Keratinocyte (primary cell): Measurements from ENCODE around the gene MYB. TPM values are rescaled to one million over a fixed set of nuclear protein-coding genes. Genes with fewer than 3 reads are reported as not detected.
"Not testable (repeated sequence)": the region's sequence is repeated elsewhere in the genome, so short reads cannot be mapped to it uniquely, and the experiment has no call there.

Source experiments
- DNase-seq: peaks from one replicate; pipeline ENCODE4 v3.0.0-alpha.2; 2011; ENCODE audit warnings: low read depth, missing footprints, low spot score
- FAIRE-seq: peaks from 2 replicates; lab custom pipeline; 2011; peaks lifted over from hg19 to GRCh38; lab: Jason Lieb, UNC
- H2AFZ ChIP-seq: 2 replicates; pipeline ENCODE4 v1.6.0; 2012; ENCODE audit warnings: low read length, control low read depth, inconsistent platforms; ENCODE audit not compliant: control insufficient read depth
- H3K27ac ChIP-seq: 2 replicates; pipeline ENCODE4 v1.5.1; 2011; ENCODE audit warnings: low read length; ENCODE audit not compliant: control insufficient read depth, insufficient read depth
- H3K27me3 ChIP-seq: 3 replicates; pipeline ENCODE4 v1.6.0; 2011; ENCODE audit warnings: low read length; ENCODE audit not compliant: control insufficient read depth, insufficient read depth; ENCODE audit errors: extremely low read depth
- H3K36me3 ChIP-seq, 2 experiments: 2 replicates in 1 of 2; 3 replicates in 1 of 2; pipeline ENCODE4 v1.5.1; 2011; ENCODE audit warnings: low read length in 2 of 2, mild to moderate bottlenecking in 1 of 2; ENCODE audit not compliant: control insufficient read depth in 2 of 2, insufficient read depth in 2 of 2; ENCODE audit errors: extremely low read depth in 1 of 2
- H3K4me1 ChIP-seq: 3 replicates; pipeline ENCODE4 v1.5.1; 2011; ENCODE audit warnings: low read length; ENCODE audit not compliant: control insufficient read depth, insufficient read depth; ENCODE audit errors: extremely low read depth
- H3K4me2 ChIP-seq: 3 replicates; pipeline ENCODE4 v1.6.0; 2011; ENCODE audit warnings: low read depth, low read length; ENCODE audit not compliant: control insufficient read depth, insufficient read depth; ENCODE audit errors: extremely low read depth
- H3K4me3 ChIP-seq, 3 experiments: fragments of 200-600 bp in 1 of 3; sonication (generic) in 1 of 3; 2 replicates in 2 of 3; 3 replicates in 1 of 3; pipeline ENCODE4 v1.5.1; 2011 to 2016; ENCODE audit warnings: low read length in 3 of 3, mild to moderate bottlenecking in 3 of 3, control low read depth in 2 of 3, inconsistent platforms in 1 of 3, low read depth in 1 of 3, mixed read lengths in 1 of 3, mixed run types in 1 of 3, moderate library complexity in 1 of 3; ENCODE audit not compliant: control insufficient read depth in 2 of 3, insufficient read depth in 2 of 3; ENCODE audit errors: extremely low read depth in 1 of 3
- H3K79me2 ChIP-seq: 2 replicates; pipeline ENCODE4 v1.6.0; 2012; ENCODE audit warnings: low read length; ENCODE audit not compliant: control insufficient read depth, insufficient read depth
- H3K9ac ChIP-seq: 3 replicates; pipeline ENCODE4 v1.6.0; 2011; ENCODE audit warnings: low read length; ENCODE audit not compliant: control insufficient read depth, insufficient read depth; ENCODE audit errors: extremely low read depth
- H3K9me1 ChIP-seq: 3 replicates; pipeline ENCODE4 v1.6.0; 2011; ENCODE audit warnings: low read length; ENCODE audit not compliant: control insufficient read depth, insufficient read depth; ENCODE audit errors: extremely low read depth
- H3K9me3 ChIP-seq: 2 replicates; pipeline ENCODE4 v1.5.1; 2012; ENCODE audit warnings: low read depth, low read length; ENCODE audit not compliant: control insufficient read depth
- H4K20me1 ChIP-seq: 3 replicates; pipeline ENCODE4 v1.6.0; 2011; ENCODE audit warnings: low read length; ENCODE audit not compliant: control insufficient read depth, insufficient read depth; ENCODE audit errors: extremely low read depth
- EZH2 ChIP-seq: IDR thresholded peaks from one replicate; pipeline ENCODE4 v1.6.1; 2012; ENCODE audit warnings: inconsistent platforms, mild to moderate bottlenecking, low read length, moderate library complexity
- dilution Hi-C: fragments of 300-500 bp; cut with MboI; formaldehyde crosslinking; loops from one replicate; pipeline ENCODE4 v1.7.0; 2020; ENCODE audit warnings: low sequenced_read_pairs; ENCODE audit not compliant: extremely low pct_ligation_motif_present
- polyA plus RNA-seq, 5 experiments: library from polyadenylated mRNA; depleted of rRNA in 3 of 5; stranded (reverse) in 3 of 5; stranded (forward) in 1 of 5; unstranded in 1 of 5; fragments of >200 nt; gene quantifications; 1 replicate in 1 of 5; 2 replicates in 3 of 5; 3 replicates in 1 of 5; pipeline versions ENCODE4 v1.2.1 to v1.2.3, GENCODE V29; 2011 to 2012; ENCODE audit warnings: missing spikeins in 2 of 5, low read depth in 1 of 5, low replicate concordance in 1 of 5
- TF ChIP-seq, protein P1 (sequence below), 3 experiments: IDR thresholded peaks in 1 of 3; conservative IDR thresholded peaks in 1 of 3; optimal IDR thresholded peaks in 1 of 3; 2 replicates in 2 of 3; 3 replicates in 1 of 3; pipeline versions ENCODE3 to v1.5.1; 2011; ENCODE audit warnings: low read length in 3 of 3, mild to moderate bottlenecking in 3 of 3, moderate library complexity in 2 of 3, control low read depth in 1 of 3, inconsistent platforms in 1 of 3; ENCODE audit not compliant: insufficient read depth in 2 of 3; ENCODE audit errors: extremely low read depth in 1 of 3

Gene MYB
- polyA plus RNA-seq, 1 donor (not counting 4 experiments of a cell fraction or from before 2014, with no cell fraction given), result 0.04 TPM

DNA sequence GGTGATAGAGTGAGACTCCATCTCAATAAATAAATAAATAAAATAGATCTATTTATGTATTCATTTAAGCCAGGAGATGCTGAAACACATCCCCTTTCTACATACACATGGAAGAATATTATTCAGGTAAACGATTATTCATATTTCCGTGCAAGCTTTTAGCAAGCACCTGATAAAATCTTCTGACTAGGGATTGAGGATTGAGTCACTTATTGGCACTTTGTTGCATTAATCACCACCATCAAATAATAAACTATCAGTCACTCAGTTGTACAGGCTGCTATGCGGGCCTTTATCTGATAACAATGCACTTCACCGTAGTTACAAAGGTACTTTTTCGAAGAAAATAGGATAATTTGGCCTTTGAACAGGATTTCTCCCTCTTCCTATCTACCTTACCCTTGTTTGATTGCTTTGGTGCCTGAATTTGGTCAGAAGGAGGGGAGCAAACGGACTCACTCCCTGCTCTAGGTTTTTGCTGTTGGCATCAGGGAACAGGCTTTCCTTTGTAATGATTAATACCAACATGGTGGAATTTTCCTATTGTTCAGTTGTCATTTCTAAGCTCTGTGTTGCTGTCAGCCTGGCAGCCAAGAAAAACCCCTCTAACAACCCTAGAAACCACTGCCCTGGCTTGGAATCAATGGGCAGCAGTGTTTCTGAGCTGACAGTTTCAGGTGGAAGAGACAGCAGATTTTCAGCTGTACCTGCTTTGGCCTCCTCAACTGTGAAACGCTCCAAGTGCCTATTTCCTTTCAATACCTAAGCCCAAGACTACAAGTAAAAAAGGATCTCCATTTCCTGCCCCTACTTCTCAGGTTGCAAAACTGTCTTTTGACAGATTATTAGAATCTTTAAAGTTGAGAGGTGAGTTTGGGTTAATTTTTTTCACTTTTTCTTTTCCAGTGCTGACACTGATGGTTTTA, 63.0 kb downstream of the MYB start:
- H4K20me1 ChIP-seq, result no peaks in the 10 kb centered on the region
- no peaks in the 10 kb centered on the region for H3K36me3 ChIP-seq
- dilution Hi-C loops, result no loop called here
- H3K4me3 ChIP-seq, result no peak overlapping the region
- H3K27me3 ChIP-seq, result no peaks in the 10 kb centered on the region
- DNase-seq, result no peak
- H3K9me3 ChIP-seq, result no peaks in the 10 kb centered on the region
- peak overlapping the region; percentile 22 for H3K27ac ChIP-seq
- H3K4me1 ChIP-seq, result peaks cover 8% of the 10 kb centered on the region
- H3K9me1 ChIP-seq, result no peaks in the 10 kb centered on the region
- TF ChIP-seq EZH2, result no peak
- TF ChIP-seq, protein P1, sequence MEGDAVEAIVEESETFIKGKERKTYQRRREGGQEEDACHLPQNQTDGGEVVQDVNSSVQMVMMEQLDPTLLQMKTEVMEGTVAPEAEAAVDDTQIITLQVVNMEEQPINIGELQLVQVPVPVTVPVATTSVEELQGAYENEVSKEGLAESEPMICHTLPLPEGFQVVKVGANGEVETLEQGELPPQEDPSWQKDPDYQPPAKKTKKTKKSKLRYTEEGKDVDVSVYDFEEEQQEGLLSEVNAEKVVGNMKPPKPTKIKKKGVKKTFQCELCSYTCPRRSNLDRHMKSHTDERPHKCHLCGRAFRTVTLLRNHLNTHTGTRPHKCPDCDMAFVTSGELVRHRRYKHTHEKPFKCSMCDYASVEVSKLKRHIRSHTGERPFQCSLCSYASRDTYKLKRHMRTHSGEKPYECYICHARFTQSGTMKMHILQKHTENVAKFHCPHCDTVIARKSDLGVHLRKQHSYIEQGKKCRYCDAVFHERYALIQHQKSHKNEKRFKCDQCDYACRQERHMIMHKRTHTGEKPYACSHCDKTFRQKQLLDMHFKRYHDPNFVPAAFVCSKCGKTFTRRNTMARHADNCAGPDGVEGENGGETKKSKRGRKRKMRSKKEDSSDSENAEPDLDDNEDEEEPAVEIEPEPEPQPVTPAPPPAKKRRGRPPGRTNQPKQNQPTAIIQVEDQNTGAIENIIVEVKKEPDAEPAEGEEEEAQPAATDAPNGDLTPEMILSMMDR (optimal IDR thresholded peaks at IDR 0.05 in 1 of 3, IDR thresholded peaks at IDR 0.05 in 1 of 3, conservative IDR thresholded peaks at IDR 0.05 in 1 of 3; ENCODE audit: extremely low read depth in 1 of 3, insufficient read depth in 2 of 3, low read length in 3 of 3), result no peak
- peak overlapping the region; percentile 34 for H3K4me2 ChIP-seq
- peak overlapping the region; percentile 45 for H2AFZ ChIP-seq
- H3K79me2 ChIP-seq, result no peaks in the 10 kb centered on the region
- H3K9ac ChIP-seq, result no peak overlapping the region
- FAIRE-seq, result peak; percentile 44

DNA sequence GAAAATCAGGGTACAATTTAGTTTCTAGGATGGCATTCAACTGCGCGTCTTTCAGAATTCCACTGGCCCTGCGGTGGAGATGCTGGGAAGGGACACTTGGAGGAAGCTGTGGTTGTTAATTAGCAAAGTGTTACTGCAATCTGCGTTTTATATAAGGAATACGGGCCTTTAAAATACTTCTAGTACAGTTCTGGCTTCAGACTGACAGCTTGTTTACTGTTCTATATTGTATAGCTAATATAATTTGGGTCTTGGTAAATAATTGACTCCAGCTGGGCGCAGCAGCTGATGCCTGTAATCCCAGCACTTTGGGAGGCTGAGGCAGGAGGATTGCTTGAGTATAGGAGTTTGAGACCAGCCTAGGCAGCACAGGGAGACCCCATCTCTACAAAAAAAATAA, 63.7 kb downstream of the MYB start:
- no peak for DNase-seq
- H3K9ac ChIP-seq, result no peak overlapping the region
- H2AFZ ChIP-seq, result no peak overlapping the region
- dilution Hi-C loops, result no loop called here
- H3K4me1 ChIP-seq, result peaks cover 8% of the 10 kb centered on the region
- no peaks in the 10 kb centered on the region for H3K79me2 ChIP-seq
- no peak overlapping the region for H3K27ac ChIP-seq
- no peak overlapping the region for H3K4me2 ChIP-seq
- H3K9me3 ChIP-seq, result no peaks in the 10 kb centered on the region
- H3K4me3 ChIP-seq, result no peak overlapping the region
- no peaks in the 10 kb centered on the region for H3K9me1 ChIP-seq
- H4K20me1 ChIP-seq, result no peaks in the 10 kb centered on the region
- no peaks in the 10 kb centered on the region for H3K27me3 ChIP-seq
- TF ChIP-seq EZH2, result no peak
- TF ChIP-seq, protein P1 (optimal IDR thresholded peaks at IDR 0.05 in 1 of 3, IDR thresholded peaks at IDR 0.05 in 1 of 3, conservative IDR thresholded peaks at IDR 0.05 in 1 of 3; ENCODE audit: extremely low read depth in 1 of 3, insufficient read depth in 2 of 3, low read length in 3 of 3), result no peak
- FAIRE-seq, result no peak
- no peaks in the 10 kb centered on the region for H3K36me3 ChIP-seq

DNA sequence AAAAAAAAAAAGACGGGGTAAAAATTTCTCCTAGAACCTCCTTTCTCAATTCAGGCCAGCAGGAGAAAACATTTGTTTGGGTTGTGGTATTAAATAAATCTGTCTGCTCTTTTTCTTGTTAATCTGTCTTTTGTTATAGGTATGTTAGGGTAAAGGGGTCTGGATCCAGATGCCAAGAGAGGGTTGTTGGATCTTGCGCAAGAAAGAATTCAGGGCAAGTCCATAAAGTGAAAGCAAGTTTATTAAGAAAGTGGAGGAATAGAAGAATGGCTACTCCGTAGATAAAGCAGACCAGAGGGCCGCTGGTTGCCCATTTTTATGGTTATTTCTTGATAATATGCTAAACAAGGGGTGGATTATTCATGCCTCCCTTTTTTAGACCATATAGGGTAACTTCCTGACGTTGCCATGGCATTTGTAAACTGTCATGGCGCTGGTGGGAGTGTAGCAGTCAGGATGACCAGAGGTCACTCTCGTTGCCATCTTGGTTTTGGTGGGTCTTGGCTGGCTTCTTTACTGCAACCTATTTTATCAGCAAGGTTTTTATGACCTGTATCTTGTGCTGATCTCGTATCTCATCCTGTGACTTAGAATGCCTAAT, 65.4 kb downstream of the MYB start:
- H3K4me1 ChIP-seq, dilution Hi-C loops, H3K9me3 ChIP-seq, H4K20me1 ChIP-seq, DNase-seq, H3K79me2 ChIP-seq, H3K4me2 ChIP-seq, H3K27ac ChIP-seq, FAIRE-seq, H3K9ac ChIP-seq, H3K27me3 ChIP-seq, H2AFZ ChIP-seq, H3K4me3 ChIP-seq, H3K36me3 ChIP-seq, H3K9me1 ChIP-seq: not testable (repeated sequence)
